HCT116 (cell line): ENCODE measurements around the gene SLC45A2. TPM values are rescaled to one million over a fixed set of nuclear protein-coding genes. Genes with fewer than 3 reads are reported as not detected.

Experiments used
- ATAC-seq: fragments of 200-7000 bp; cut with Tn5 transposase; 2 replicates; pipeline ENCODE4 v1.9.1; 2020; ENCODE audit warnings: mild to moderate bottlenecking, moderate library complexity
- BruUV-seq: library from RNA; stranded (reverse); fragments of 400-500 nt; replicated peaks from 2 replicates; lab custom pipeline; 2021; lab: Mats Ljungman, UMichigan
- CTCF ChIA-PET: fragments of 300-600 bp; sonication (Branson Sonifier 250); formaldehyde crosslinking; loops from one replicate; lab custom pipeline; 2021; ENCODE audit warnings: antibody characterized with exemption; lab: Charles Lee
- POLR2A ChIA-PET: fragments of 300-600, 350-600 bp; sonication (Branson Sonifier 250); formaldehyde crosslinking; loops from one replicate; lab custom pipeline; 2021; ENCODE audit warnings: antibody characterized with exemption; lab: Charles Lee
- RAD21 ChIA-PET, 2 experiments: fragments of 300-600 bp; sonication (Branson Sonifier 250); formaldehyde crosslinking; loops; one replicate each; lab custom pipeline; 2023; ENCODE audit warnings: low total read pairs in 2 of 2; ENCODE audit not compliant: uncharacterized antibody in 2 of 2, unreplicated experiment in 2 of 2, low non-redundant PET in 1 of 2; lab: Charles Lee
- DNase-seq: peaks from one replicate; pipeline ENCODE4 v3.0.0-alpha.2; 2010; ENCODE audit warnings: low read depth, low spot score
- H2AFZ ChIP-seq: fragments of 200-600 bp; shearing (Covaris generic), sonication (generic); 2 replicates; pipeline ENCODE4 v1.6.1; 2017; ENCODE audit warnings: low read depth, mixed run types, mixed read lengths, antibody characterized with exemption, low read length; ENCODE audit not compliant: poor library complexity, severe bottlenecking
- H3K27ac ChIP-seq: 2 replicates; pipeline ENCODE4 v1.5.1; 2012; ENCODE audit warnings: low read depth, low read length
- H3K27me3 ChIP-seq: fragments of 200-600 bp; sonication (generic); 2 replicates; pipeline ENCODE4 v1.6.1; 2016; ENCODE audit warnings: mixed run types, low read length, mixed read lengths; ENCODE audit not compliant: insufficient read depth
- H3K36me3 ChIP-seq, 2 experiments: fragments of 200-500 bp in 1 of 2; fragments of 200-600 bp in 1 of 2; sonication (Bioruptor generic) in 1 of 2; sonication (generic) in 1 of 2; 2 replicates each; pipeline versions ENCODE4 v1.5.1 to v1.6.1; 2014 to 2016; ENCODE audit warnings: low read length in 2 of 2, inconsistent platforms in 1 of 2, mixed read lengths in 1 of 2, mixed run types in 1 of 2; ENCODE audit not compliant: insufficient read depth in 2 of 2, control insufficient read depth in 1 of 2
- H3K4me1 ChIP-seq, 2 experiments: fragments of 200-600 bp in 1 of 2; sonication (generic) in 1 of 2; 2 replicates each; pipeline versions ENCODE4 v1.5.1 to v1.6.1; 2012 to 2017; ENCODE audit warnings: low read length in 2 of 2, inconsistent platforms in 1 of 2, mild to moderate bottlenecking in 1 of 2, mixed read lengths in 1 of 2, mixed run types in 1 of 2, moderate library complexity in 1 of 2; ENCODE audit not compliant: insufficient read depth in 2 of 2, control insufficient read depth in 1 of 2
- H3K4me2 ChIP-seq: fragments of 200-600 bp; sonication (generic); 2 replicates; pipeline ENCODE4 v1.6.1; 2017; ENCODE audit warnings: mixed run types, low read length, mixed read lengths
- H3K4me3 ChIP-seq, 2 experiments: fragments of 200-600 bp in 1 of 2; sonication (generic) in 1 of 2; replicated peaks in 1 of 2; 2 replicates each; pipeline ENCODE4 v1.5.1; 2011 to 2016; ENCODE audit warnings: low read length in 2 of 2, control low read depth in 1 of 2, low read depth in 1 of 2, mild to moderate bottlenecking in 1 of 2, mixed read lengths in 1 of 2, mixed run types in 1 of 2
- H3K79me2 ChIP-seq: fragments of 200-600 bp; sonication (generic); 2 replicates; pipeline ENCODE4 v1.6.1; 2017; ENCODE audit warnings: mild to moderate bottlenecking, mixed run types, low read length, moderate library complexity, mixed read lengths; ENCODE audit not compliant: insufficient read depth
- H3K9ac ChIP-seq: fragments of 200-600 bp; sonication (generic); 2 replicates; pipeline ENCODE4 v1.6.1; 2016; ENCODE audit warnings: low read length, mixed read lengths
- H3K9me2 ChIP-seq: fragments of 200-600 bp; sonication (generic), shearing (Covaris generic); 2 replicates; pipeline ENCODE4 v1.6.1; 2017; ENCODE audit warnings: mixed run types, mild to moderate bottlenecking, moderate library complexity; ENCODE audit not compliant: insufficient read depth
- H3K9me3 ChIP-seq, 2 experiments: fragments of 200-500 bp in 1 of 2; fragments of 200-600 bp in 1 of 2; sonication (Bioruptor generic) in 1 of 2; sonication (generic) in 1 of 2; 2 replicates each; pipeline ENCODE4 v1.6.1; 2014 to 2017; ENCODE audit warnings: low read length in 2 of 2, mixed read lengths in 2 of 2, inconsistent platforms in 1 of 2, low read depth in 1 of 2, mild to moderate bottlenecking in 1 of 2, mixed run types in 1 of 2, moderate library complexity in 1 of 2; ENCODE audit not compliant: control insufficient read depth in 1 of 2, insufficient read depth in 1 of 2
- H4K20me1 ChIP-seq: fragments of 200-600 bp; sonication (generic), shearing (Covaris generic); 2 replicates; pipeline ENCODE4 v1.6.1; 2017; ENCODE audit warnings: mixed run types, mild to moderate bottlenecking, moderate library complexity; ENCODE audit not compliant: insufficient read depth
- CBX3 ChIP-seq: IDR thresholded peaks from 2 replicates; pipeline ENCODE4 v1.6.1; 2012; ENCODE audit warnings: low read depth
- FOSL1 ChIP-seq: IDR thresholded peaks from 2 replicates; pipeline ENCODE4 v1.6.1; 2012; ENCODE audit warnings: low read depth
- POLR2AphosphoS5 ChIP-seq: IDR thresholded peaks from 2 replicates; pipeline ENCODE4 v1.6.1; 2011; ENCODE audit warnings: mild to moderate bottlenecking, low read depth, low read length, moderate library complexity
- SIN3A ChIP-seq: IDR thresholded peaks from 2 replicates; pipeline ENCODE4 v1.6.1; 2012; ENCODE audit warnings: low read depth
- SRF ChIP-seq: IDR thresholded peaks from 2 replicates; pipeline ENCODE4 v1.6.1; 2012; ENCODE audit warnings: low read depth
- YY1 ChIP-seq: IDR thresholded peaks from 2 replicates; pipeline ENCODE4 v1.6.1; 2011; ENCODE audit warnings: low read length, low read depth, moderate library complexity, mild to moderate bottlenecking; ENCODE audit not compliant: insufficient replicate concordance; ENCODE audit errors: extremely low read depth
- ZBTB33 ChIP-seq: IDR thresholded peaks from 2 replicates; pipeline ENCODE4 v1.6.1; 2011; ENCODE audit warnings: mild to moderate bottlenecking, low read length, moderate library complexity; ENCODE audit not compliant: insufficient replicate concordance; ENCODE audit errors: extremely low read depth
- intact Hi-C: fragments of 100-400 bp; cut with micrococcal nuclease; formaldehyde crosslinking; loops from 2 replicates; pipeline ENCODE4 v1.10.0; 2022
- total RNA-seq: library from RNA; stranded (reverse); gene quantifications from one replicate; pipeline ENCODE4 v1.2.1, GENCODE V29; 2021; ENCODE audit not compliant: unreplicated experiment

Gene SLC45A2
- total RNA-seq, 1 experiment from 2014 or later, result not detected

DNA sequence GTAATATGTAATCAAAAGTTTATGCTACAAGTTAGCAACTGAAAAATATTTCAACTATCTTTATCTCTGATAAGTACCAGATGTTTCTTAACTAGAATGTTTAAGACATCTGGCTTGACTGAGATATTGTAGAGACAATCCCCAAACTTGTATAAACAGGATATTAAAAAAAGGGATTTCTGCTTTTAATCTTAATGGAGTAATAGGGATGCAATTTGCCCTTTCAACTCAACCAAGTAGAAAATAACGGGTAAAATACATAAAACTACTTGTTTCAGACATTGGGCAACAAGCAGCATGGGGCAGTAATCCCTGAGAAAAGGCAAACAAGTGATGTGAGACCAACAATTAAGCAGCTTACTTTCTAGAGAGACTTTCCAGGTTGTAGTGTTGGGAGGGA, 83.3 kb downstream of the SLC45A2 start:
- no peak for TF ChIP-seq CBX3
- no peak for TF ChIP-seq SRF
- no peak for TF ChIP-seq FOSL1
- no peak for TF ChIP-seq SIN3A
- TF ChIP-seq ZBTB33, result no peak
- no peak for TF ChIP-seq YY1
- TF ChIP-seq POLR2AphosphoS5, result no peak
- Histone ChIP-seq H3K9ac (no peak overlapping the region), H3K9me2 (no peaks in the 10 kb centered on the region), H3K9me3 (no peaks in the 10 kb centered on the region), H3K36me3 (no peaks in the 10 kb centered on the region), H3K27ac (no peak overlapping the region), H3K4me3 (no peak overlapping the region), H2AFZ (no peak overlapping the region), H3K4me2 (no peak overlapping the region), H3K4me1 (no peaks in the 10 kb centered on the region), H3K79me2 (no peaks in the 10 kb centered on the region), H4K20me1 (no peaks in the 10 kb centered on the region), H3K27me3 (peaks cover 11% of the 10 kb centered on the region; the same call in 1 of the 2 replicates)
- ChIA-PET CTCF (no interaction called here), POLR2A (no interaction called here), RAD21 (no interaction called here)
- DNase-seq (no peak), ATAC-seq (no peak)
- no TSS peak for BruUV-seq
- intact Hi-C loops, result no loop called here

Other genes starting within 250 kb of the SLC45A2 start
- gene ADAMTS12, start 92.7 kb downstream of the SLC45A2 start, total RNA-seq, result 0.05 TPM
- gene RXFP3, start 48.3 kb downstream of the SLC45A2 start, total RNA-seq, result not detected
- gene AMACR, start 23.4 kb upstream of the SLC45A2 start, total RNA-seq, result 4.3 TPM
- 2.6 TPM for gene C1QTNF3, start 58.5 kb upstream of the SLC45A2 start, total RNA-seq